Measurements from ENCODE around the gene IQGAP3.

Gene IQGAP3

DNA sequence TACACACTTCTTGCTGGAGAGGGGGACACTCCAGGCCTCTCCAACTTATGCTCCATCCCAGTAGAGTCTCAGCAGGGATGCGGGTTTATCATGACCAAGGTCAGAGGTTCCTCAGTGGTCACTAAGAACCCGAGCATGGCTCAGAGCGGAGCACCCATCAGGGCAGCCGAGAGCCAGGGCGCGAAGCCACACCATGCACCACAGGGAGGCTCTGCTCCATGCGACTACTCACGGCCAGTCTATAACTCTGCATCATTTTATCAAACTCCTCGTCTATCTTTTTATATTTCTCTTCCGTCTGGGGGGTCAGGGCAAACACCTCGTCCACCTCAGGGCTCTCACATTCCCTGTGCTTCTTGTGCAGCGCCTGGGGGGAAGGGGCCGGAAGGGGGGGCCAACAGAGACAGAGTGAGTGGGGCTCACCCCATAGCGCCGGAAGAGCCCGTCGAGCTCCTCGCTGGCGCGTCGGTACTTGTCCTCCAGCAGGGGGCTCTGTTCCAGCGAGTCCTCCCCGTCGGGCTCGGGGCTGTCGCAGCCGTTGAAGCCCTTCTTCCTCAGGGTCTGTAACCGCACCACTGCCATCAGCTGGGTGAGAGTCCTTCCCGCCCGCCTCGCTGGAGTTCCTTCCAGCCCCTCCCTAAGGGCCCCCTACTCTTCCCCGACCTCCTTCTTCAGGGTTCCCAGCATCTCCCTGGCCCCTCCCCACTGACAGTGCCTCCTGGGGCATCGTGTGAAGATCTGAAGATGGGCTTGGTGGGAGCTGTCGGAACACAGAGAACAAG is 91.8 kb downstream of the IQGAP3 start:
- no peak for TF ChIP-seq ZNF274 (IDR thresholded peaks at IDR 0.05; ENCODE audit: low read depth, low read length)
- no peak overlapping the region for H3K4me3 ChIP-seq (ENCODE audit: low read length)

DNA sequence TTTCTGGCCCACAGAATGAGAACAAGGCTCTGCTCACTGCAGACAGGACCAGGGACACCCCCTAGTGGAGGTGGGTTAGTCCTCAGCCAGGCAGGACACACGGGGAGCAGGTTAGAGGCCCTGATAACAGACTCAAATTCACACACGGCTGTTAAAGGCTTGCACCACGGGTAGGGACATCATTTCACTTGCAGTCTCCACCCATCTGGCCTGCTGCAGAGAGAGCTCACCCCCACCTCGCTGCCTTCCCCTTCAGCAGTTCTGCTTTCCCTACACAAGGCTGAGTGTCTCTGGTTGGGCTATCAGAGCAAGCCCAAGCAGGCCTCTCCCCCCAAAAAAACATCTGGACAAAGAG is 92.4 kb downstream of the IQGAP3 start:
- no peak for TF ChIP-seq ZNF274 (IDR thresholded peaks at IDR 0.05; ENCODE audit: low read depth, low read length)
- no peak overlapping the region for H3K4me3 ChIP-seq (ENCODE audit: low read length)

DNA sequence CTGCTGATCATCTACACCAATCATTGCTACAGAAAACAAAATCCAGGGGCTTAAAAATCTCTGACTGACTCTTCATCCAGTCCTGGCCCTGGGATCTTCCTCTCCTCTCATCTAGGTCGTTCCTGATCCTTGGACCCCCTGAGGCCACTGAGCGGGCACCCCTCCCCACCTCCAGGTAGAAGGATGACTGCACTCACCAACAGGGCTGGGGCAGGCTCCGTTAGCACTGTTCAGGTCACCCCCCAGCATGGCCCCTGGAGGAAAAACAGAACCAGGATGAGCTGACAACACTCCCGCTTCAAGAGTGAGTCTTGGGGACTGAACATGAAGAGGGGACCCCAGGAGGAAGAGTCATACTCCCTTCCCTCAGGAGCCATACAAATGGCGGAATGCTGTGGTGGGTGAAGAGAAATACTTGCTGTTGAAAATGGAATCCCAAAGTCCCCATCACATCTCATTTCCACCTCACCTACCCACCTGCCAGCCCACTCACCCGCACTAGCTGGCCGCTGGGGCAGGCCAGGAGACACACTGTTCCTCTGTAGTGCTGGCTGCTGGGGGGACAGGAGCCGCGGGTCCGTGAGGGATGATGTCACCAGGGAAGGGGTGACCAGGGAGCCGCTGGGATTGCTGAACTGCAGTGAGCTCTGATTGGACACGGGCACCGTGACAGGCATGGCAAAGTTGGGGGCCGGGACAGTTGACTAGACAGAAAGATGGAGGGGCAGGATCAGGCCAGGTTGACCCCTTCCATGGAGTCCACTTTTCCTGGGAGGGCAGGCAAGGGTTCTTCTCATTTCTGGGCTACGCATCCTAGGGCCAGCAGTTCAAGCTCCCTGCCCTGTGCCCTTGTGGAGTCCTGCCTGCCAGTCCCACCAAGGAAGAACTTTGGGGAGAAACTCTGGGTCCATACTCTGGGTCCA is 93.0 kb downstream of the IQGAP3 start:
- no peak for TF ChIP-seq ZNF274 (IDR thresholded peaks at IDR 0.05; ENCODE audit: low read depth, low read length)
- H3K4me3 ChIP-seq (ENCODE audit: low read length), result no peak overlapping the region

DNA sequence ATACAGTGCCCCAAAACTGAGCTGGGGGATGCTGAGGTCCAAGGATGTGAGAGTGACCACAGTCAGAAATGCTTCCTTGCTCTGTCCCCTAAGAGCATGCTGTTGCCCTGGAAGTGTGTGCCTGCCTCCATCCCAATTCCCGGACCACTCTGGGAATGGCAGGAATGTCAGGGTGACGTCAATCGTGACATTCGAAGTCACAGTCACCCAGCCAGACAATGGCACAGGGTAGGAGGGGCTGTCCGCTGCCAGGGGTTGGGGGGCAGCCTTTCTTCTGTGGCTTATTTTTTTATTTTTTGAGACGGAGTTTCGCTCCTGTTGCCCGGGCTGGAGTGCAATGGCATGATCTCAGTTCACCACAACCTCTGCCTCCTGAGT is 94.1 kb downstream of the IQGAP3 start:
- H3K4me3 ChIP-seq (ENCODE audit: low read length), result no peak overlapping the region

DNA sequence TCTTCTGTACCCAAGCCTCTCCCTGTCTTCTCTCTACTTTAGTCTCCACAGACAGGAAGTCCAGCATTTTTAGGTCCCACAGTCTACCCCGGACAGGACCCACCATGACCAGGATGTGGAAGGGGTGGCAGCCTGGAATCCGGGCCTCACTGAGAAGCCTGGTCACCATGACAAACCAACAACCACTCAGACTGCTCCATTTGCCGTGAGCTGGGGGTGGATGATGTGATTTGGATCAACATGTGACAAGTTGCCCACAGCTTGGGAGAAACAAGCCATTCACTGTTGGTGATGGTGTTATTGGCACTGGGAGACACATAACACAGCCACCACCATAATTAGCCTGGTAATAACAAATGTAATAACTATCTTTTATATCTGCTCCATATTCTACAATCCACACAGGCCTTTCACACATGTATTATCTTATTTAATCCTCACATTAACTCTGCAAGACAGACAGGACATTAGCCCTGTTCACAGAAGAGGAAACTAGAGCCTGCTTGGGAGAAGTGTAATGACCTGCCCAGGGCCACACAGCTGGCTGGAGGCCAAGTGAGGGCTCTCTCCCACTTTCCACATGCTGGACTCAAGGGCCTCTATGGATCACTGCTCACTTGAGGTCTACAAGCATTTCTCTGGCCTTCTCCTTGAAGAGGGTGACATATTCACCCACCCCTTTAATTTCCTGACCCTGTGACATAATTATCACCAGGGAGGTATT is 94.7 kb downstream of the IQGAP3 start:
- no peak for TF ChIP-seq ZNF274 (IDR thresholded peaks at IDR 0.05; ENCODE audit: low read depth, low read length)
- no peak overlapping the region for H3K4me3 ChIP-seq (ENCODE audit: low read length)

More for the DNA sequence above, 94.1 kb downstream of the IQGAP3 start:
- TF ChIP-seq ZNF274 (IDR thresholded peaks at IDR 0.05; ENCODE audit: low read depth, low read length), result no peak

DNA sequence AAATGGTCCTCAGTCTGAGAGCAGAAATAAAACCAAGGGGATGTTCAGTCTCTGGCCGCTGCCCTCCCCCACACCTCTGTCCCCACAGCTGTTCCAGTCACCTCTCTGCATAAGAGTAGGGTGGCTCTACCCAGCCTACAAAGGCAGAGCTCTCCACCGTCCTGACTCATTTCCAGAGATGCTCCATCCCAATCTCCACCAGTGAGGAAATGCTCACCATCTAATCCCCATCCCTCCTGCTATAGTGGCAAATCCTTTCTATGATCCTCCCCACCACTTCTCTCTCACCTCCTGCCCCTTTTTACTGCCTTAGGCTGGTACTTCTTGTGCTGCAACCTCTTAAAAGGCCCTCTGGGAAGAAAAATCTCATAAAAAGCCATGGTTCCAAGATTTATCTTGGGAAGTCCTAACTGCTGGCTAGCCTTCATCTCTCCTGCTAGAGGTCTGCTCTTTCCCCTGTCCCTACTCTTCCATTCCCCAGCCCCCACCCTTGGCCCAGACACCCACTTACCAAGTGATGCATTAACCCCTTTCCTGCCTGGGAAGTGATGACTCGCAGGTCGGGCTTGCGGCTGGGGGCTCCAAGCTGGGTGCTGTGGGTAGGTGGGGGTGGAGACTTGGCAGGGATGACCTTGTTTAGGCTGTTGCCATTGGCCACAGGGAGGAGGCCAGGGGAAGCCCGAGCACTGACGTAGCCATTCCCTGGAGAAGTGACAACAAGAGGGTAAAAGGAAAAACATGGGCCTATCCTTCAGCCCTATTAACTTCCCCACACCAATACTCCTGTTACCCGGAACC is 95.7 kb downstream of the IQGAP3 start:
- H3K4me3 ChIP-seq (ENCODE audit: low read length), result no peak overlapping the region
- no peak for TF ChIP-seq ZNF274 (IDR thresholded peaks at IDR 0.05; ENCODE audit: low read depth, low read length)

DNA sequence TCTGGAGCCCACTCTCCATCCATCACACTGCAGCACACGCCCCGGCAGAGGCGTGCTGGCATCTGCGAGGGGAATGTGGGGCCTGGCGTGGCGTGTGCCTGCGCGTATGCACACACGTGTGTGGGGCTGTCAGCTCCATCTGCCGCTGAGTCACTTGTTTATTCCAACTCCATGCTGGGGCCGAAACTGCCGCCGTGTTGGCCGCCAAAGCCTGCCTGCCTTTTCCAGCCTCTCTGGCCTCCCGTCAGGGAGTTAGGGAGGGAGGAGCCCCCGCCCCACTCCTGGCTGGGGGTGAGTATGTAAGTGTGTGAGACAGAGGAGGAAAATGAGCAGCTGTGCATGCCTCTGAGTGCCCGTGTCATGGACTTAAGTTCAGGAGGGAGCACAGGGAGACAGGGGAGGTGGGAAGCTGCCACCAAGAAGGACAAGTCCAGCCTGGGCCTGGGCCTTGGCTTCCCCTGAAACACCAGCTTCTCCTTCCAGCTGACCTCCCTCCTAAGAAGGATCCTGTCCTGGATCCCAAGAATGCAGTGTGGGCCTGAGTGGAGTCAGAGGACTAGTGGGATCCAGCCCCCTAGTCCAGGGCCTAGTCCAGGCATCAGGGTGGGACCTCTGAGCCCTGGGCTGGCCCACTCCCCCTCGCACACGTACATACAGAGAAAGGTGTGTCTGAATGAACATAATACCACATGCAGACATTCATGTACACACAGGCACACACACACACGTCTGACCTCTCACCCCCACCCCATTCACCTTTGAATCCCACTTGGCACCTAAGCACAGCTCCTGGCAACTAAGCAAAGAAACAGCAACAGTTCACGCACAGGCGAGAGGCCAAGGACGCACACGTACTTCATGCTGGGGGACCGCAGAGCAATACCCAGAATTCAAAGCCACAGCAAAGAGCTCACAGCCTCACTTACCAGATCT is 96.5 kb downstream of the IQGAP3 start:
- no peak for TF ChIP-seq ZNF274 (IDR thresholded peaks at IDR 0.05; ENCODE audit: low read depth, low read length)
- no peak overlapping the region for H3K4me3 ChIP-seq (ENCODE audit: low read length)

Data from GM08714 (cell line).